Epithelial cell of proximal tubule (primary cell): Measurements from ENCODE around the gene LIMS4. TPM values are rescaled to one million over a fixed set of nuclear protein-coding genes. Genes with fewer than 3 reads are reported as not detected.

ENCODE experiments used
- total RNA-seq: library from RNA; depleted of rRNA; stranded (reverse); fragments of >200 nt; gene quantifications from 2 replicates; pipeline ENCODE4 v1.2.3, GENCODE V29; 2015

LIMS4 gene
- total RNA-seq, 1 donor from 2014 or later: not detected

Other genes starting within 250 kb of the LIMS4 start
- gene RGPD6, start 104.4 kb upstream of the LIMS4 start, total RNA-seq: 15.0 and 18.8 TPM in 2 replicates
- 57.2 and 85.9 TPM in 2 replicates for gene BUB1, start 205.2 kb upstream of the LIMS4 start, total RNA-seq